ENCODE data around the gene MTUS2. TPM values are rescaled to one million over a fixed set of nuclear protein-coding genes. Genes with fewer than 3 reads are reported as not detected.

The MTUS2 gene
- total and polyA plus RNA-seq, 9 of the 15 experiments (the other 6 are each of a cell fraction or from before 2014, with no cell fraction given) = 0.01 to 0.28 (median 0.06) TPM; not detected in 1

DNA sequence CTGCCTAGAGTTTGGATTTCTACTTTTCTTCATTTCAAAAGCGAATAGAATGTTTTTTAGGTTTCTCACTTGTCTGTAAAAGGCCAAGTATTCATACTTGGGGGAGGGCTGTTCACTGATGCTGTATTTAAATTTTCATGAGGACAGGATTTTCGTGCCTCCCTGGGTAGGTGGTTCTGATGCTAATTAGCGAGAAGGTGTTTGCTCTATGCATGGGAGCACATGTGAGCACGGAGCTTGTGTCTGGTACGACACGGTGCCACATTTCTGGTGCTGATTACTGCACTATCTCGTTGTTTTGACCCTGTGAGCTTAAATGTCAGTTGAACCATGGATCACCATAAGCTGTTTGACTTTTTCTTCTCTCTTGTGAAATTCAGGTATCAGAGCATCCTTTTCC is 45.8 kb downstream of the MTUS2 start (continued):
- TF ChIP-seq, protein P1, sequence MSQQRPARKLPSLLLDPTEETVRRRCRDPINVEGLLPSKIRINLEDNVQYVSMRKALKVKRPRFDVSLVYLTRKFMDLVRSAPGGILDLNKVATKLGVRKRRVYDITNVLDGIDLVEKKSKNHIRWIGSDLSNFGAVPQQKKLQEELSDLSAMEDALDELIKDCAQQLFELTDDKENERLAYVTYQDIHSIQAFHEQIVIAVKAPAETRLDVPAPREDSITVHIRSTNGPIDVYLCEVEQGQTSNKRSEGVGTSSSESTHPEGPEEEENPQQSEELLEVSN (IDR thresholded peaks at IDR 0.05; ENCODE audit: borderline replicate concordance in 1 of 2, extremely low read depth in 1 of 2, insufficient read depth in 1 of 2, insufficient read length in 1 of 2, low read depth in 1 of 2, low read length in 1 of 2, poor library complexity in 1 of 2, severe bottlenecking in 1 of 2) = no peak
- TF ChIP-seq SRSF7 (optimal IDR thresholded peaks at IDR 0.05; ENCODE audit: low read depth, low read length) = no peak
- TF ChIP-seq, protein P2, sequence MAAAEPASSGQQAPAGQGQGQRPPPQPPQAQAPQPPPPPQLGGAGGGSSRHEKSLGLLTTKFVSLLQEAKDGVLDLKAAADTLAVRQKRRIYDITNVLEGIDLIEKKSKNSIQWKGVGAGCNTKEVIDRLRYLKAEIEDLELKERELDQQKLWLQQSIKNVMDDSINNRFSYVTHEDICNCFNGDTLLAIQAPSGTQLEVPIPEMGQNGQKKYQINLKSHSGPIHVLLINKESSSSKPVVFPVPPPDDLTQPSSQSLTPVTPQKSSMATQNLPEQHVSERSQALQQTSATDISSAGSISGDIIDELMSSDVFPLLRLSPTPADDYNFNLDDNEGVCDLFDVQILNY (CRISPR knock-in tag; IDR thresholded peaks at IDR 0.05) = no peak
- no peak for TF ChIP-seq ZC3H8 (IDR thresholded peaks at IDR 0.05)
- no peak for TF ChIP-seq FOXA1 (IDR thresholded peaks at IDR 0.05; ENCODE audit: borderline replicate concordance)
- TF ChIP-seq ZNF263 (CRISPR knock-in tag; IDR thresholded peaks at IDR 0.05; ENCODE audit: borderline replicate concordance) = no peak

DNA sequence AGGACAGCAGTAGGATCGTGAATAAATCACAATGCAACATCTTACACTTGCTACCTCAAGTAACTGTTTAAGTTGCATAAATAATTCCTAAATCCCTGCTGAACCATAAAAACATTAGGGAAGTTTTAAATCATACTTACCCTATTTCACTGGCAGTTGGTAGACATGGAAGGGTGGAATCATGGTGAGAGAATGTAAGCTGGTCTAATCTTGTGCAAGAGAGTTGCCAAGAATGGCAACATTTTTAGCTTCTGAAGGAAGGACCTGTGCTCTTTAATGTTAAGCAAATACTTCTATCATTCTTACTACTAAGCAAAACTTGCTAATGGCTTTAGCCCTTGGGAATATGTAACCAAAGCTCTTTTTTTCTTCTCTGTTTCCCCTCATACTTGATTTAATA is 46.8 kb downstream of the MTUS2 start:
- H3K4me1 ChIP-seq (replicated peaks in 1 of 2; ENCODE audit: control insufficient read depth in 2 of 2, insufficient read depth in 2 of 2, low read length in 2 of 2) = no peaks in the 10 kb centered on the region
- WGBS (ENCODE audit: insufficient coverage, low coverage, missing lambda C conversion rate) = 0% methylated on average over 1 of the region's 1 CpG
- H3K9me3 ChIP-seq (replicated peaks; ENCODE audit: control insufficient read depth, insufficient read depth, low read depth, low read length) = no peaks in the 10 kb centered on the region
- no peak overlapping the region for H3K4me3 ChIP-seq
- no peak overlapping the region for H3K27ac ChIP-seq (ENCODE audit: extremely low read depth, low read depth, low read length)
- FAIRE-seq = no peak
- no peak for ATAC-seq
- ChIA-PET POLR2A (interaction anchor here (0.6 kb wide), 1 partner anchor 30 kb away, joined by 3 read pairs; no protein-coding TSS in a partner anchor), CTCF (ENCODE audit: low intra/inter-chr PET ratio) (no interaction called here)
- BruUV-seq (replicated peaks) = no TSS peak
- H3K9ac ChIP-seq (ENCODE audit: insufficient read depth in 1 of 2, low read depth in 2 of 2, low read length in 2 of 2) = no peak overlapping the region
- in situ Hi-C loops (cut with MboI) = no loop called here
- H3K27me3 ChIP-seq (ENCODE audit: control insufficient read depth in 2 of 2, insufficient read depth in 2 of 2, low read length in 2 of 2) = no peaks in the 10 kb centered on the region
- DNase-seq (ENCODE audit: extremely low read depth in 1 of 4, low spot score in 3 of 4) = no peak
- no peak overlapping the region for H2AFZ ChIP-seq (ENCODE audit: low read depth, low read length)
- H3K79me2 ChIP-seq (ENCODE audit: control insufficient read depth, insufficient read depth, low read length) = no peaks in the 10 kb centered on the region
- intact Hi-C loops (cut with micrococcal nuclease) = no loop called here
- H4K20me1 ChIP-seq (replicated peaks; ENCODE audit: control insufficient read depth, insufficient read depth, low read length) = no peaks in the 10 kb centered on the region
- H3K9me1 ChIP-seq (ENCODE audit: control insufficient read depth, insufficient read depth, low read length) = no peaks in the 10 kb centered on the region
- no peak overlapping the region for H3K4me2 ChIP-seq (ENCODE audit: insufficient read depth, low read length)
- H3K36me3 ChIP-seq (ENCODE audit: control insufficient read depth, insufficient read depth, low read length) = no peaks in the 10 kb centered on the region
- TF ChIP-seq, protein P3, sequence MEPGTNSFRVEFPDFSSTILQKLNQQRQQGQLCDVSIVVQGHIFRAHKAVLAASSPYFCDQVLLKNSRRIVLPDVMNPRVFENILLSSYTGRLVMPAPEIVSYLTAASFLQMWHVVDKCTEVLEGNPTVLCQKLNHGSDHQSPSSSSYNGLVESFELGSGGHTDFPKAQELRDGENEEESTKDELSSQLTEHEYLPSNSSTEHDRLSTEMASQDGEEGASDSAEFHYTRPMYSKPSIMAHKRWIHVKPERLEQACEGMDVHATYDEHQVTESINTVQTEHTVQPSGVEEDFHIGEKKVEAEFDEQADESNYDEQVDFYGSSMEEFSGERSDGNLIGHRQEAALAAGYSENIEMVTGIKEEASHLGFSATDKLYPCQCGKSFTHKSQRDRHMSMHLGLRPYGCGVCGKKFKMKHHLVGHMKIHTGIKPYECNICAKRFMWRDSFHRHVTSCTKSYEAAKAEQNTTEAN (CRISPR knock-in tag; IDR thresholded peaks at IDR 0.05) = no peak
- no peak for TF ChIP-seq GABPA (tag; conservative IDR thresholded peaks at IDR 0.05; ENCODE audit: low read depth)
- no peak for TF ChIP-seq ZNF212 (CRISPR knock-in tag; IDR thresholded peaks at IDR 0.05)
- TF ChIP-seq, protein P4, sequence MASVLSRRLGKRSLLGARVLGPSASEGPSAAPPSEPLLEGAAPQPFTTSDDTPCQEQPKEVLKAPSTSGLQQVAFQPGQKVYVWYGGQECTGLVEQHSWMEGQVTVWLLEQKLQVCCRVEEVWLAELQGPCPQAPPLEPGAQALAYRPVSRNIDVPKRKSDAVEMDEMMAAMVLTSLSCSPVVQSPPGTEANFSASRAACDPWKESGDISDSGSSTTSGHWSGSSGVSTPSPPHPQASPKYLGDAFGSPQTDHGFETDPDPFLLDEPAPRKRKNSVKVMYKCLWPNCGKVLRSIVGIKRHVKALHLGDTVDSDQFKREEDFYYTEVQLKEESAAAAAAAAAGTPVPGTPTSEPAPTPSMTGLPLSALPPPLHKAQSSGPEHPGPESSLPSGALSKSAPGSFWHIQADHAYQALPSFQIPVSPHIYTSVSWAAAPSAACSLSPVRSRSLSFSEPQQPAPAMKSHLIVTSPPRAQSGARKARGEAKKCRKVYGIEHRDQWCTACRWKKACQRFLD (CRISPR knock-in tag; IDR thresholded peaks at IDR 0.05) = no peak
- TF ChIP-seq, protein P5, sequence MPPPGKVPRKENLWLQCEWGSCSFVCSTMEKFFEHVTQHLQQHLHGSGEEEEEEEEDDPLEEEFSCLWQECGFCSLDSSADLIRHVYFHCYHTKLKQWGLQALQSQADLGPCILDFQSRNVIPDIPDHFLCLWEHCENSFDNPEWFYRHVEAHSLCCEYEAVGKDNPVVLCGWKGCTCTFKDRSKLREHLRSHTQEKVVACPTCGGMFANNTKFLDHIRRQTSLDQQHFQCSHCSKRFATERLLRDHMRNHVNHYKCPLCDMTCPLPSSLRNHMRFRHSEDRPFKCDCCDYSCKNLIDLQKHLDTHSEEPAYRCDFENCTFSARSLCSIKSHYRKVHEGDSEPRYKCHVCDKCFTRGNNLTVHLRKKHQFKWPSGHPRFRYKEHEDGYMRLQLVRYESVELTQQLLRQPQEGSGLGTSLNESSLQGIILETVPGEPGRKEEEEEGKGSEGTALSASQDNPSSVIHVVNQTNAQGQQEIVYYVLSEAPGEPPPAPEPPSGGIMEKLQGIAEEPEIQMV (tag; conservative IDR thresholded peaks at IDR 0.05; ENCODE audit: low read depth) = no peak
- no peak for TF ChIP-seq ETS2 (tag; IDR thresholded peaks at IDR 0.05; ENCODE audit: borderline replicate concordance, poor library complexity, severe bottlenecking)
- TF ChIP-seq FOXA3 (CRISPR knock-in tag; conservative IDR thresholded peaks at IDR 0.05 in 1 of 2, IDR thresholded peaks at IDR 0.05 in 1 of 2) = no peak
- no peak for TF ChIP-seq EWSR1 (IDR thresholded peaks at IDR 0.05; ENCODE audit: borderline replicate concordance, low read depth, partially characterized antibody)

All from K562 (cell line).